Sigmoid colon (tissue), 4 donors: ENCODE results near the gene PRMT3.

Experiments
- CTCF ChIP-seq, 4 experiments: fragments of 450-650 bp in 3 of 4; fragments of 200-600 bp in 1 of 4; IDR thresholded peaks; one replicate each; pipeline ENCODE4 v1.5.1; 2016 to 2019; ENCODE audit warnings: antibody characterized with exemption in 4 of 4, mild to moderate bottlenecking in 3 of 4, moderate library complexity in 2 of 4
- EP300 ChIP-seq, 4 donors: sonication (generic); formaldehyde crosslinking; IDR thresholded peaks; one replicate each; pipeline ENCODE4 v1.6.1; 2017; ENCODE audit warnings: antibody characterized with exemption in 4 of 4
- POLR2A ChIP-seq, 2 donors: fragments of 450-650 bp; IDR thresholded peaks; one replicate each; pipeline ENCODE4 v1.6.1; 2016; ENCODE audit warnings: antibody characterized with exemption in 2 of 2, mild to moderate bottlenecking in 2 of 2, moderate library complexity in 2 of 2
- POLR2AphosphoS5 ChIP-seq, 4 donors: sonication (generic); formaldehyde crosslinking; IDR thresholded peaks; one replicate each; pipeline ENCODE4 v1.6.1; 2017; ENCODE audit warnings: antibody characterized with exemption in 4 of 4

DNA sequence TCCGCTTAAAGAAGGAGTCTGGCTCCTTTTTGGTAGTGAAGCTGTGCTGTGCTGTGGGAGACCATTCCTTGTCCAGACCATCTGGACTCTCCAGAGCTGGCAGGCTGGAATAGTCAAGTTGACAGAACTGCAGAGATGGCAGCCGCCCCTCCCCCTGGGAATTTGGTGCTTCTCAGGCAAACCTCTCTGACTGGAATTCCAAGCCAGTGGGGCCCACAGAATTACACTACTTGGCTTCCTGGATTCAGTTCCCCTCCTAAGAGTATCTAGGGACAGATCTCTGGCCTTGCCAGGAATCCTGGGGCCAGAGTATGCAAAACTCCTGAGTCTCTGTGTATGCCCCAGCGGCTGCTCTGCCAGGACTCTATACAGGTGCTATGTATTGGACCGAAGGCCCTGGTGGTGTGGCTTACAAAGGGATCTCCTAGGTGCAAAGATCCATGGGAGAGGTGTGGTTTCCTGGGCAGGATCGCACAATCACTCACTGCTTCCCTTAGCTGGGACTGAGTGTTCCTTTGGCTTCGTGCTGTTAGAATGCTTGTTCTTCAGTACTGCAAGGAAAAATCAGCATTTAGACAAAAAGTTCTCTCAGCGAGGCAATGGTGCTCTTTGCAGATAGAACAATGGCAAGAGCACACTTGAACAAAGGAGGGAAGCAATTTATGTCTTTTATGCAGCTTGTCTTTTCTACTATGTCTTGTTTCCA lies 86.8 kb downstream of the PRMT3 start:
- TF ChIP-seq POLR2A (IDR thresholded peaks at IDR 0.05): no peak
- TF ChIP-seq CTCF (IDR thresholded peaks at IDR 0.05): no peak
- TF ChIP-seq POLR2AphosphoS5 (IDR thresholded peaks at IDR 0.05): no peak
- no peak for TF ChIP-seq EP300 (IDR thresholded peaks at IDR 0.05)
